Posterior vena cava (tissue), 2 donors: ENCODE data around the gene COL4A1. TPM values are rescaled to one million over a fixed set of nuclear protein-coding genes. Genes with fewer than 3 reads are reported as not detected.
"Not testable (repeated sequence)": the region's sequence is repeated elsewhere in the genome, so short reads cannot be mapped to it uniquely, and the experiment has no call there.

Experiments
- DNase-seq: peaks from one replicate; pipeline ENCODE4 v3.0.0-alpha.2; 2020; ENCODE audit warnings: low spot score
- intact Hi-C, 2 donors: fragments of 100-400 bp; cut with DNase I; formaldehyde crosslinking; loops; one replicate each; pipeline versions ENCODE4 v1.14.1 to v1.14.2; 2022 to 2023
- total RNA-seq, 2 donors: library from RNA; stranded (reverse); fragmentation: NEBNext Ultra II Directional; extraction: Animal tissue kit (Norgen Biotek cat#: 25700); gene quantifications; one replicate each; pipeline ENCODE4 v1.2.1, GENCODE V29; 2021
- donor health status: DM: yes; HTN: yes; CAD: no.
- donor health status: DM: yes; HTN: yes; CAD: no.

The COL4A1 gene
- total RNA-seq, 2 donors from 2014 or later, result 830 to 1,061 TPM

GRCh38 chr13:110125613-110126272, 181.2 kb downstream of the COL4A1 start:
- intact Hi-C loops, result no loop called here
- DNase-seq, result no peak

- intact Hi-C loops, result no loop called here
- no peak for DNase-seq
Observed at GRCh38 chr13:110125157-110125556, 181.8 kb downstream of the COL4A1 start.

GRCh38 chr13:110124201-110124940, 182.6 kb downstream of the COL4A1 start:
- intact Hi-C loops, result no loop called here
- no peak for DNase-seq

GRCh38 chr13:110123041-110123809, 183.7 kb downstream of the COL4A1 start:
- DNase-seq, result no peak
- intact Hi-C loops, result no loop called here

- no peak for DNase-seq
- intact Hi-C loops, result no loop called here
Observed at GRCh38 chr13:110121422-110122083, 185.4 kb downstream of the COL4A1 start.

GRCh38 chr13:110119935-110120905, 186.7 kb downstream of the COL4A1 start:
- DNase-seq, result no peak
- intact Hi-C loops, result loop anchor here in 1 of 2 donors (10.0 kb wide), 1 partner anchor 975 kb away; no protein-coding TSS in a partner anchor

- no peak for DNase-seq
- intact Hi-C loops, result loop anchor here in 1 of 2 donors (10.0 kb wide), 1 partner anchor 973 kb away; no protein-coding TSS in a partner anchor
Observed at GRCh38 chr13:110118106-110118505, 188.9 kb downstream of the COL4A1 start.

GRCh38 chr13:110116072-110116487, 190.9 kb downstream of the COL4A1 start:
- intact Hi-C loops, result loop anchor here in 1 of 2 donors (10.0 kb wide), 1 partner anchor 971 kb away; no protein-coding TSS in a partner anchor
- DNase-seq, result peak; percentile 89

- intact Hi-C loops, result loop anchor here in 1 of 2 donors (10.0 kb wide), 1 partner anchor 971 kb away; no protein-coding TSS in a partner anchor
- no peak for DNase-seq
Observed at GRCh38 chr13:110115591-110115990, 191.4 kb downstream of the COL4A1 start.

GRCh38 chr13:110114316-110114715, 192.6 kb downstream of the COL4A1 start:
- intact Hi-C loops, result loop anchor here in 1 of 2 donors (5.0 to 10.0 kb wide), 2 partner anchors 332 to 970 kb away; no protein-coding TSS in a partner anchor
- DNase-seq, result no peak

- intact Hi-C loops, result loop anchor here in 1 of 2 donors (5.0 to 10.0 kb wide), 2 partner anchors 331 to 969 kb away; no protein-coding TSS in a partner anchor
- no peak for DNase-seq
Observed at GRCh38 chr13:110113284-110113764, 193.6 kb downstream of the COL4A1 start.

GRCh38 chr13:110112379-110112778, 194.6 kb downstream of the COL4A1 start:
- intact Hi-C loops, result loop anchor here in 1 of 2 donors (5.0 to 10.0 kb wide), 2 partner anchors 330 to 968 kb away; no protein-coding TSS in a partner anchor
- DNase-seq, result not testable (repeated sequence)

GRCh38 chr13:110110783-110111182, 196.2 kb downstream of the COL4A1 start:
- intact Hi-C loops, result loop anchor here in 1 of 2 donors (5.0 to 10.0 kb wide), 2 partner anchors 328 to 966 kb away; no protein-coding TSS in a partner anchor
- no peak for DNase-seq

- intact Hi-C loops, result loop anchor here (5.0 to 10.0 kb wide), 5 partner anchors 323 to 1163 kb away; partner anchors contain the start of gene IRS2 (in 1 of the 2)
Observed at GRCh38 chr13:110109910-110110309, 197.0 kb downstream of the COL4A1 start.

GRCh38 chr13:110109140-110109783, 197.7 kb downstream of the COL4A1 start:
- no peak for DNase-seq
- intact Hi-C loops, result loop anchor here (5.0 to 10.0 kb wide), 4 partner anchors 322 to 1162 kb away; partner anchors contain the start of gene IRS2 (in 1 of the 2)

More at GRCh38 chr13:110109910-110110309, 197.0 kb downstream of the COL4A1 start:
- DNase-seq, result peak; percentile 96

GRCh38 chr13:110108348-110109139, 198.4 kb downstream of the COL4A1 start:
- DNase-seq, result peak; percentile 90
- intact Hi-C loops, result loop anchor here (5.0 to 10.0 kb wide), 4 partner anchors 321 to 1161 kb away; partner anchors contain the start of gene IRS2 (in 1 of the 2)
